Pulmonary artery endothelial cell (primary cell): Measurements from ENCODE around the gene TTC9B. TPM values are rescaled to one million over a fixed set of nuclear protein-coding genes. Genes with fewer than 3 reads are reported as not detected.

Experiments
- DNase-seq: peaks from one replicate; pipeline ENCODE4 v3.0.0-alpha.2; 2011; ENCODE audit warnings: low read depth, low spot score
- total RNA-seq: library from RNA; depleted of rRNA; stranded (reverse); fragments of >200 nt; gene quantifications from 2 replicates; pipeline ENCODE4 v1.2.3, GENCODE V29; 2014

The TTC9B gene
- total RNA-seq, 1 donor from 2014 or later = not detected

- no peak for DNase-seq
These were observed 3.2 kb downstream of the TTC9B start for GRCh38 chr19:40214936-40215335.

GRCh38 chr19:40213882-40214570, 4.2 kb downstream of the TTC9B start:
- no peak for DNase-seq

- DNase-seq = no peak
These were observed 4.8 kb downstream of the TTC9B start for GRCh38 chr19:40213251-40213829.

GRCh38 chr19:40210889-40211288, 7.3 kb downstream of the TTC9B start:
- no peak for DNase-seq

- no peak for DNase-seq
These were observed 9.6 kb downstream of the TTC9B start for GRCh38 chr19:40208602-40209001.

GRCh38 chr19:40205760-40206159, 12.4 kb downstream of the TTC9B start:
- no peak for DNase-seq

GRCh38 chr19:40204381-40204780, 13.8 kb downstream of the TTC9B start:
- no peak for DNase-seq

GRCh38 chr19:40200341-40201099, 17.7 kb downstream of the TTC9B start:
- no peak for DNase-seq

- DNase-seq = no peak
These were observed 19.8 kb downstream of the TTC9B start for GRCh38 chr19:40198272-40198990.

GRCh38 chr19:40193587-40193849, 24.7 kb downstream of the TTC9B start:
- DNase-seq = no peak

- no peak for DNase-seq
These were observed 25.2 kb downstream of the TTC9B start for GRCh38 chr19:40192758-40193586.

- no peak for DNase-seq
These were observed 26.1 kb downstream of the TTC9B start for GRCh38 chr19:40191836-40192646.

GRCh38 chr19:40190891-40191835, 27.0 kb downstream of the TTC9B start, which contains the start of gene MAP3K10:
Gene MAP3K10 (plus strand): TSS chr19:40191426. CDS start chr19:40192032, 606 bp downstream.
- no peak for DNase-seq

- DNase-seq = no peak
These were observed 33.9 kb downstream of the TTC9B start for GRCh38 chr19:40184273-40184672.

- no peak for DNase-seq
These were observed 39.4 kb downstream of the TTC9B start for GRCh38 chr19:40178756-40179155.

- no peak for DNase-seq
These were observed 40.7 kb downstream of the TTC9B start for GRCh38 chr19:40177286-40178070.

- DNase-seq = no peak
These were observed 42.4 kb downstream of the TTC9B start for GRCh38 chr19:40175820-40176219.

GRCh38 chr19:40174092-40174491, 44.1 kb downstream of the TTC9B start:
- peak; percentile 47 for DNase-seq
